HFF-Myc (cell line): ENCODE results near the gene HNMT.

Experiments used
- DNase-seq: peaks from one replicate; pipeline ENCODE4 v3.0.0-alpha.2; 2011; ENCODE audit warnings: low read depth; ENCODE audit errors: extremely low read depth
- H3K4me3 ChIP-seq: replicated peaks from 2 replicates; pipeline ENCODE4 v1.5.1; 2011; ENCODE audit warnings: low read depth, mild to moderate bottlenecking, control low read depth, low read length
- TF ChIP-seq, protein P1 (sequence below): IDR thresholded peaks from 2 replicates; pipeline ENCODE4 v1.5.1; 2012; ENCODE audit warnings: mild to moderate bottlenecking, low read depth, low read length, control low read depth; ENCODE audit errors: missing control alignments

The HNMT gene

GRCh38 chr2:138009622-138010021 is 45.3 kb downstream of the HNMT start:
- no peak for DNase-seq
- TF ChIP-seq, protein P1, sequence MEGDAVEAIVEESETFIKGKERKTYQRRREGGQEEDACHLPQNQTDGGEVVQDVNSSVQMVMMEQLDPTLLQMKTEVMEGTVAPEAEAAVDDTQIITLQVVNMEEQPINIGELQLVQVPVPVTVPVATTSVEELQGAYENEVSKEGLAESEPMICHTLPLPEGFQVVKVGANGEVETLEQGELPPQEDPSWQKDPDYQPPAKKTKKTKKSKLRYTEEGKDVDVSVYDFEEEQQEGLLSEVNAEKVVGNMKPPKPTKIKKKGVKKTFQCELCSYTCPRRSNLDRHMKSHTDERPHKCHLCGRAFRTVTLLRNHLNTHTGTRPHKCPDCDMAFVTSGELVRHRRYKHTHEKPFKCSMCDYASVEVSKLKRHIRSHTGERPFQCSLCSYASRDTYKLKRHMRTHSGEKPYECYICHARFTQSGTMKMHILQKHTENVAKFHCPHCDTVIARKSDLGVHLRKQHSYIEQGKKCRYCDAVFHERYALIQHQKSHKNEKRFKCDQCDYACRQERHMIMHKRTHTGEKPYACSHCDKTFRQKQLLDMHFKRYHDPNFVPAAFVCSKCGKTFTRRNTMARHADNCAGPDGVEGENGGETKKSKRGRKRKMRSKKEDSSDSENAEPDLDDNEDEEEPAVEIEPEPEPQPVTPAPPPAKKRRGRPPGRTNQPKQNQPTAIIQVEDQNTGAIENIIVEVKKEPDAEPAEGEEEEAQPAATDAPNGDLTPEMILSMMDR: no peak
- H3K4me3 ChIP-seq: no peak overlapping the region

DNA sequence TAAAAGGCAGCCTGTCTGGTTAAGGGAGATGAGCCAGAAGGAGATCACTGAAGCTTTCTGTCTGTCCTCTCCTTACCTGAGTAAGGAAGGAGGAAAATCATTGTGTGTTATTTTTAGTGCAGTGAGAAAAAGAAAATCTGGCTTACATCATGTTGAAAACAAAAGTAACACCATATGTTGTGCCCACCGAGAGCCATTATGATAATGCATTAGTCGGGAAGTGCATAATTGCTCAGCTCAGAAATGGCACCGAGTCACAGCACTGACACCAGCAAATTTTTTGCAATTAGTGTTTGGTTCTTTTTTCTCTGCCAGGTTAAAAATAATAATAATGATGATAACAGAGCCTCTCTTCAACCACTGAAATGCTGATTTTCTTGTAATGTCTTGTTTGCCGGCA is 46.6 kb downstream of the HNMT start:
- TF ChIP-seq, protein P1: no peak
- H3K4me3 ChIP-seq: no peak overlapping the region
- no peak for DNase-seq

DNA sequence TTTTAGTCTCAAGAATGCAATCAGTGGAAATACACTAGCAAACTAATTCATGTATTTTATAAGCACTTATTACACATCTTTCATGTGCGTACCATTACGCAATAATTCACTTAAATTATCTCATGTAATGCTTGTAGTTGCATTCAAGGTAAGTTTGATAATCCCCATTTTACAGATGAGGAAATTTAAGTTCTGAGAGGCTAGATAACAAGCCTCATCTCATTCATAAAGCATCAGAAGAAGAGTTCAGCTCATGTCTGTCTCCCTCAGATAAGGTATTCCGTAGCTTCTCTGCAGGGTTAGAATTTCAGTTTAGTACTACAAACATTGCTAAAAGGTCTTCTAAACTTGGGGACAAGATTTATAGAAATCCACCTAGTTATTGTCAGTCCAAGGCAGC is 47.8 kb downstream of the HNMT start:
- H3K4me3 ChIP-seq: no peak overlapping the region
- DNase-seq: no peak
- TF ChIP-seq, protein P1: no peak

DNA sequence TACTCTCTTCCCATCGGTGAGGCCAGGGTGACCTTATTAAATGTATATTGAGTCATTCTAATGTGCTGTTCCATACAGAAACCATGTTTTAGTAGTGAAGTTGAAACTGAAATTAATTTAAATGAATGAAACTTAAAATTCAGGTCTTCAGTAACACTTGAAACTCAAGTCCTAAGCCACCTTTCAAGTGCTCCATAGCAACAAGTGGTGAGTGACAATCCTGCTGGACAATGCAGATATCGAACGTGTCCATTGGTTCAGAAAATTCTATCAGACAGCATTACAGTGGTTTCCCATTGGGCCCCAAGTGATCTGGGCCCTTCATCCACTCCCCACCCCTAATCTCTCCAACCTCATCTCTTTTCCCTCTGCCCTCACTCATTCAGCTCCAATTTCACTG is 48.7 kb downstream of the HNMT start:
- no peak for DNase-seq
- TF ChIP-seq, protein P1: no peak

GRCh38 chr2:138013639-138014038 is 49.4 kb downstream of the HNMT start:
- no peak for DNase-seq
- TF ChIP-seq, protein P1: no peak

More for the DNA sequence above, 48.7 kb downstream of the HNMT start:
- no peak overlapping the region for H3K4me3 ChIP-seq

DNA sequence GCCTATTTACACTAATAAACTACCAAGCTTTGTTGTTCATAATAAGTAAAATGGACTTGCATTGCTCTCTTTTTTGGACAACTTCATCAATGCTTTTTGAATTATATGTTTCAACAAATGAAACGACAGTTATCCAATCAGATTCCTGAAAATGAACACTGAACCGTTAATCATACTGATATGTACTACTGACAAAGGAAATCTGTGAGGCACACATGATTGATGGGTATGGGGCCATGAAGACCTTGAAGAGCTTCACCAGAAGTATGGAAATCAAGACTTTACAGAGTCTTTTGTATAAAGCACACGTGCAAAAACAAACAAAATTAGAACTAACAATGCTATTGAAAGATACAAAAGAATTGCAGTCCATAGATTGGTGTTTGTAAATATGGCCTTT is 51.2 kb downstream of the HNMT start:
- TF ChIP-seq, protein P1: no peak
- no peak for DNase-seq
- no peak overlapping the region for H3K4me3 ChIP-seq

More at GRCh38 chr2:138013639-138014038, 49.4 kb downstream of the HNMT start:
- no peak overlapping the region for H3K4me3 ChIP-seq
